ENCODE data around the gene TSC2. TPM values are rescaled to one million over a fixed set of nuclear protein-coding genes. Genes with fewer than 3 reads are reported as not detected.

The TSC2 gene
- total and polyA plus RNA-seq, 2 of the 13 experiments (the other 11 are each of a cell fraction or from before 2014, with no cell fraction given), result 19.6 to 40.4 TPM

- TF ChIP-seq, protein P1, sequence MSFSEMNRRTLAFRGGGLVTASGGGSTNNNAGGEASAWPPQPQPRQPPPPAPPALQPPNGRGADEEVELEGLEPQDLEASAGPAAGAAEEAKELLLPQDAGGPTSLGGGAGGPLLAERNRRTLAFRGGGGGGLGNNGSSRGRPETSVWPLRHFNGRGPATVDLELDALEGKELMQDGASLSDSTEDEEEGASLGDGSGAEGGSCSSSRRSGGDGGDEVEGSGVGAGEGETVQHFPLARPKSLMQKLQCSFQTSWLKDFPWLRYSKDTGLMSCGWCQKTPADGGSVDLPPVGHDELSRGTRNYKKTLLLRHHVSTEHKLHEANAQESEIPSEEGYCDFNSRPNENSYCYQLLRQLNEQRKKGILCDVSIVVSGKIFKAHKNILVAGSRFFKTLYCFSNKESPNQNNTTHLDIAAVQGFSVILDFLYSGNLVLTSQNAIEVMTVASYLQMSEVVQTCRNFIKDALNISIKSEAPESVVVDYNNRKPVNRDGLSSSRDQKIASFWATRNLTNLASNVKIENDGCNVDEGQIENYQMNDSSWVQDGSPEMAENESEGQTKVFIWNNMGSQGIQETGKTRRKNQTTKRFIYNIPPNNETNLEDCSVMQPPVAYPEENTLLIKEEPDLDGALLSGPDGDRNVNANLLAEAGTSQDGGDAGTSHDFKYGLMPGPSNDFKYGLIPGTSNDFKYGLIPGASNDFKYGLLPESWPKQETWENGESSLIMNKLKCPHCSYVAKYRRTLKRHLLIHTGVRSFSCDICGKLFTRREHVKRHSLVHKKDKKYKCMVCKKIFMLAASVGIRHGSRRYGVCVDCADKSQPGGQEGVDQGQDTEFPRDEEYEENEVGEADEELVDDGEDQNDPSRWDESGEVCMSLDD (CRISPR knock-in tag; IDR thresholded peaks at IDR 0.05; ENCODE audit: borderline replicate concordance), result no peak
- TF ChIP-seq REPIN1 (CRISPR knock-in tag; IDR thresholded peaks at IDR 0.05; ENCODE audit: borderline replicate concordance, low read depth), result peak; percentile 85; the same call in 1 of the 2 replicates
- TF ChIP-seq SRSF4 (IDR thresholded peaks at IDR 0.05; ENCODE audit: low read depth, low read length, poor library complexity, severe bottlenecking), result no peak
- no peak for TF ChIP-seq ZSCAN22 (CRISPR knock-in tag; IDR thresholded peaks at IDR 0.05)
- TF ChIP-seq ZNF44 (CRISPR knock-in tag; IDR thresholded peaks at IDR 0.05), result no peak
- peak; percentile 83 for TF ChIP-seq SP4 (CRISPR knock-in tag; IDR thresholded peaks at IDR 0.05)
- TF ChIP-seq ATF1 (CRISPR knock-in tag; IDR thresholded peaks at IDR 0.05), result no peak
- peak; percentile 46; the same call in 1 of the 2 replicates for TF ChIP-seq TBX2 (CRISPR knock-in tag; IDR thresholded peaks at IDR 0.05; ENCODE audit: borderline replicate concordance)
- TF ChIP-seq SNRNP70 (IDR thresholded peaks at IDR 0.05; ENCODE audit: low read depth, low read length), result no peak
- TF ChIP-seq ZNF597 (CRISPR knock-in tag; IDR thresholded peaks at IDR 0.05), result no peak
- TF ChIP-seq, protein P2, sequence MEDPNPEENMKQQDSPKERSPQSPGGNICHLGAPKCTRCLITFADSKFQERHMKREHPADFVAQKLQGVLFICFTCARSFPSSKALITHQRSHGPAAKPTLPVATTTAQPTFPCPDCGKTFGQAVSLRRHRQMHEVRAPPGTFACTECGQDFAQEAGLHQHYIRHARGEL (CRISPR knock-in tag; IDR thresholded peaks at IDR 0.05), result no peak
- TF ChIP-seq ZNF30 (CRISPR knock-in tag; IDR thresholded peaks at IDR 0.05), result no peak
- no peak for TF ChIP-seq ZNF782 (CRISPR knock-in tag; IDR thresholded peaks at IDR 0.05; ENCODE audit: borderline replicate concordance)
- TF ChIP-seq MYC (CRISPR knock-in tag; IDR thresholded peaks at IDR 0.05; ENCODE audit: borderline replicate concordance), result peak; percentile 80; the same call in 1 of the 2 replicates
- TF ChIP-seq, protein P3, sequence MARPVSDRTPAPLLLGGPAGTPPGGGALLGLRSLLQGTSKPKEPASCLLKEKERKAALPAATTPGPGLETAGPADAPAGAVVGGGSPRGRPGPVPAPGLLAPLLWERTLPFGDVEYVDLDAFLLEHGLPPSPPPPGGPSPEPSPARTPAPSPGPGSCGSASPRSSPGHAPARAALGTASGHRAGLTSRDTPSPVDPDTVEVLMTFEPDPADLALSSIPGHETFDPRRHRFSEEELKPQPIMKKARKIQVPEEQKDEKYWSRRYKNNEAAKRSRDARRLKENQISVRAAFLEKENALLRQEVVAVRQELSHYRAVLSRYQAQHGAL (CRISPR knock-in tag; IDR thresholded peaks at IDR 0.05; ENCODE audit: not compliant biosample characterization), result no peak
- TF ChIP-seq ATF7-NPFF (CRISPR knock-in tag; IDR thresholded peaks at IDR 0.05; ENCODE audit: low read depth), result peak; percentile 46; the same call in 1 of the 2 replicates
- peak; percentile 46 for TF ChIP-seq HNRNPH1 (optimal IDR thresholded peaks at IDR 0.05; ENCODE audit: low read depth, low read length)
- no peak; the same call in 1 of the 2 replicates for TF ChIP-seq ETV5 (CRISPR knock-in tag; IDR thresholded peaks at IDR 0.05; ENCODE audit: borderline replicate concordance)
- no peak for TF ChIP-seq MAF1 (CRISPR knock-in tag; IDR thresholded peaks at IDR 0.05; ENCODE audit: borderline replicate concordance)
Measured at GRCh38 chr16:2003827-2004641, 43.8 kb upstream of the TSC2 start (continued).
